Peyer's patch (tissue), 4 donors: ENCODE data around the gene NMS. TPM values are rescaled to one million over a fixed set of nuclear protein-coding genes. Genes with fewer than 3 reads are reported as not detected.

ENCODE experiments used
- DNase-seq, 3 donors: peaks; one replicate each; pipeline ENCODE4 v3.0.0-alpha.2; 2017 to 2019
- H3K27ac ChIP-seq, 4 donors: fragments of 200-600 bp; sonication (generic); one replicate each; pipeline ENCODE4 v1.5.1; 2016 to 2019
- H3K27me3 ChIP-seq, 2 donors: fragments of 200-600 bp; sonication (generic); one replicate each; pipeline ENCODE4 v1.5.1; 2019
- H3K36me3 ChIP-seq, 3 donors: fragments of 200-600 bp; sonication (generic); one replicate each; pipeline ENCODE4 v1.5.1; 2016 to 2019
- H3K4me1 ChIP-seq, 4 donors: fragments of 200-600 bp; sonication (generic); one replicate each; pipeline ENCODE4 v1.5.1; 2016 to 2019
- H3K4me3 ChIP-seq, 4 donors: fragments of 200-600 bp; sonication (generic); 1 replicate in 3 of 4; 2 replicates in 1 of 4; pipeline ENCODE4 v1.5.1; 2016 to 2019; ENCODE audit warnings: mild to moderate bottlenecking in 1 of 4
- H3K9me3 ChIP-seq, 4 donors: fragments of 200-600 bp; sonication (generic); one replicate each; pipeline ENCODE4 v1.5.1; 2016 to 2019; ENCODE audit warnings: mild to moderate bottlenecking in 1 of 4
- POLR2A ChIP-seq, 2 donors: fragments of 450-650 bp; IDR thresholded peaks; one replicate each; pipeline ENCODE4 v1.5.1; 2017; ENCODE audit warnings: antibody characterized with exemption in 2 of 2, mild to moderate bottlenecking in 2 of 2, moderate library complexity in 2 of 2
- total RNA-seq, 4 donors: library from RNA; depleted of rRNA; stranded (reverse); fragments of >200 nt; gene quantifications; one replicate each; pipeline ENCODE4 v1.1.0, GENCODE V29; 2016
- TF ChIP-seq, protein P1 (sequence below), 6 experiments: fragments of 450-650 bp in 4 of 6; fragments of 200-600 bp in 2 of 6; sonication (generic) in 1 of 6; IDR thresholded peaks; one replicate each; pipeline ENCODE4 v1.5.1; 2017 to 2019; ENCODE audit warnings: antibody characterized with exemption in 6 of 6, mild to moderate bottlenecking in 3 of 6, moderate library complexity in 1 of 6

The NMS gene
- total RNA-seq, 4 donors from 2014 or later = not detected

GRCh38 chr2:100484390-100484789 lies 14.1 kb downstream of the NMS start:
- DNase-seq = no peak
- Histone ChIP-seq H3K27ac (no peak overlapping the region), H3K36me3 (no peaks in the 10 kb centered on the region), H3K9me3 (no peaks in the 10 kb centered on the region), H3K4me1 (no peaks in the 10 kb centered on the region), H3K27me3 (no peaks in the 10 kb centered on the region), H3K4me3 (no peak overlapping the region)
- TF ChIP-seq, protein P1, sequence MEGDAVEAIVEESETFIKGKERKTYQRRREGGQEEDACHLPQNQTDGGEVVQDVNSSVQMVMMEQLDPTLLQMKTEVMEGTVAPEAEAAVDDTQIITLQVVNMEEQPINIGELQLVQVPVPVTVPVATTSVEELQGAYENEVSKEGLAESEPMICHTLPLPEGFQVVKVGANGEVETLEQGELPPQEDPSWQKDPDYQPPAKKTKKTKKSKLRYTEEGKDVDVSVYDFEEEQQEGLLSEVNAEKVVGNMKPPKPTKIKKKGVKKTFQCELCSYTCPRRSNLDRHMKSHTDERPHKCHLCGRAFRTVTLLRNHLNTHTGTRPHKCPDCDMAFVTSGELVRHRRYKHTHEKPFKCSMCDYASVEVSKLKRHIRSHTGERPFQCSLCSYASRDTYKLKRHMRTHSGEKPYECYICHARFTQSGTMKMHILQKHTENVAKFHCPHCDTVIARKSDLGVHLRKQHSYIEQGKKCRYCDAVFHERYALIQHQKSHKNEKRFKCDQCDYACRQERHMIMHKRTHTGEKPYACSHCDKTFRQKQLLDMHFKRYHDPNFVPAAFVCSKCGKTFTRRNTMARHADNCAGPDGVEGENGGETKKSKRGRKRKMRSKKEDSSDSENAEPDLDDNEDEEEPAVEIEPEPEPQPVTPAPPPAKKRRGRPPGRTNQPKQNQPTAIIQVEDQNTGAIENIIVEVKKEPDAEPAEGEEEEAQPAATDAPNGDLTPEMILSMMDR (IDR thresholded peaks at IDR 0.05) = no peak
- TF ChIP-seq POLR2A (IDR thresholded peaks at IDR 0.05) = no peak

DNA sequence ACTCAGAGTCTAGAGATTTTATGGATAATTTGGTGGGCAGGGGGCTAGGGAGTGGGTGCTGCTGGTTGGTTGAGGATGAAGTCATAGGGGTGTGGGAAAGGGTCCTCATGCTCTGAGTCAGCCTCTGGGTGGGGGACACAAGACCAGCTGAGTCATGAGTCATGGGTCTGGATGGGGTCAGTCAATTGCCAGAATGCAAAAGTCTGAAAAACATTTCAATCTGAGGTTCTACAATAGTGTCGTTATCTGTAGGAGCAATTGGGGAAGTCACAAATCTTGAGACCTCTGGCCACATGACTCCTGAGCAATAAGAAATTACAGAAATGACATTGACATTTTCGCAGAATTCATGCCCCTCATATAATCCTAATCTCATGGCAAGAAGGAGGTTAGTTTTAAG lies 15.1 kb downstream of the NMS start:
- Histone ChIP-seq H3K36me3 (no peaks in the 10 kb centered on the region), H3K4me1 (no peaks in the 10 kb centered on the region), H3K27ac (no peak overlapping the region), H3K4me3 (no peak overlapping the region), H3K9me3 (no peaks in the 10 kb centered on the region), H3K27me3 (no peaks in the 10 kb centered on the region)
- TF ChIP-seq, protein P1 (IDR thresholded peaks at IDR 0.05) = no peak
- no peak for TF ChIP-seq POLR2A (IDR thresholded peaks at IDR 0.05)
- no peak for DNase-seq

DNA sequence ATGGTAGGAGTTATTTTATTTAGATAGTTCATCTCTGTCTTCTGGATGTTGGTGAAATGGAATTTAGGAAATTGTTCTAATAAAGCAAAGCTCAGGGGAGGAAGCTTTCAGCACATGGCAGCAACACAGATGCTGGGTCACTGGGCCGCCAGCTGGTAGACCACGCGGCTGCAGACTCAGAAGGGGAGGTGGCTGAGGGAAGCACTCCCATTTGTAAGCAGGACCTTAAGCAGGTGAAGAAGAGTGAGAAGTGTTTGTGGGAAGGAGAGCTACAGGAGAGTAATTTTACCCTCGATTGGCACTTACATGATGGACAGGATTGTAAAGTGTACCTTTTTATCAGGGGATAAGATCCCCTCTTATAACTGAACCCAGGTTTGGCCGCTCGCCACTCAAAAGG lies 24.4 kb downstream of the NMS start:
- Histone ChIP-seq H3K27me3 (no peaks in the 10 kb centered on the region), H3K4me1 (no peaks in the 10 kb centered on the region), H3K9me3 (no peaks in the 10 kb centered on the region), H3K36me3 (no peaks in the 10 kb centered on the region), H3K27ac (no peak overlapping the region), H3K4me3 (no peak overlapping the region)
- no peak for TF ChIP-seq POLR2A (IDR thresholded peaks at IDR 0.05)
- TF ChIP-seq, protein P1 (IDR thresholded peaks at IDR 0.05) = no peak
- DNase-seq = no peak

DNA sequence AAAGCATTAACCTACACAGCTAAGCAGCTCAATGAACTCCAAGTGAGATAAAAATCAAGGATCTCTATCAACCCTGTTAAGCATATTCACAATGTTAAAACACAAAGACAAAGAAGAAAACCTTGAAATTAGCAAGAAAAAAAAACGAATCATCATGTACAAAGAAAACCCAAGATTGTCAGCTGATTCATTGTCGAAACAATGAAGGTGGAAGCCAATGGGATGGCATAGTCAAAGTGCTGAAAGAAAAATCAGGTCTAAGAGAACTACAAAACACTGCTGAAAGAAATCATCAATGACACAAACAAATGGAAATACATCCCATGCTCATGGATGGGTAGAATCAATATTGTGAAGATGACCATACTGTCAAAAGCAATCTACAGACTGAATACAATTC lies 32.5 kb downstream of the NMS start:
- Histone ChIP-seq H3K4me1 (no peaks in the 10 kb centered on the region), H3K27me3 (no peaks in the 10 kb centered on the region), H3K27ac (no peak overlapping the region), H3K9me3 (no peaks in the 10 kb centered on the region), H3K4me3 (no peak overlapping the region), H3K36me3 (no peaks in the 10 kb centered on the region)
- DNase-seq = no peak
- TF ChIP-seq, protein P1 (IDR thresholded peaks at IDR 0.05) = no peak
- TF ChIP-seq POLR2A (IDR thresholded peaks at IDR 0.05) = no peak

DNA sequence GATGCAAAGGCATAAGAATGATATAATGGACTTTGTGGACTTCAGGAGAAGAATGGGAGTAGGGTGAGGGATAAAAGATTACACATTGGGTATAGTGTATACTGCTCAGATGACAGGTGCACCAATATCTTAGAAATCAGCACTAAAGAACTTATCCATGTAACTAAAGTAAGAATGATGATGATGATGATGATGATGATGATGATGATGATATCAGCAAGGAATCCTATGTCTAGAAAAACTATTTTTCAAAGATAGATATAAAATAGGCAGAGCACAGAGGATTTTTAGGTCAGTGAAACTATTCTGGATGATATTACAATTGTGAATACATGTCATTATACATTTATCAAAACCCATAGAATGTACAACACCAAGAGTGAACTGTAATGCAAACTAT lies 34.3 kb downstream of the NMS start:
- DNase-seq = no peak
- no peaks in the 10 kb centered on the region for H3K27me3 ChIP-seq
- H3K9me3 ChIP-seq = peaks cover 0 to 3% (median 0%) of the 10 kb centered on the region in 4 donors
- no peaks in the 10 kb centered on the region for H3K4me1 ChIP-seq
- TF ChIP-seq, protein P1 (IDR thresholded peaks at IDR 0.05) = no peak
- no peak for TF ChIP-seq POLR2A (IDR thresholded peaks at IDR 0.05)
- no peak overlapping the region for H3K27ac ChIP-seq
- H3K36me3 ChIP-seq = no peaks in the 10 kb centered on the region
- H3K4me3 ChIP-seq = no peak overlapping the region

DNA sequence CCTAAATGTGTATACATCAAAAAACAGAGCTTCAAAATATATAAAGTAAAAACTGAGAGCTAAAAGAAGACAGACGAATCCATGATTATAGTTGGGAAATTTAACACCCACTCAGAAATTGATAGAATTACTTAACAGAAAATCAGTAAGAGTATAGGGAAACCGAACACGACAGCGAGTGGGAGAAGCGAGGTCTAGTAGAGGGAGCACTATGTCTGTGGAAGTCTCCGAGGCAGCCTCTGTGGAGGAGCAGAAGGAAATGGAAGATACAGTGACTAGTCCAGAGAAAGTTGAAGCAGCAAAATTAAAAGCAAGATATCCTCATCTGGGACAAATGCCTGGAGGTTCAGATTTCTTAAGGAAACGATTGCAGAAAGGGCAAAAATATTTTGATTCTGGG lies 38.8 kb downstream of the NMS start:
- no peak for DNase-seq
- H3K27me3 ChIP-seq = no peaks in the 10 kb centered on the region
- H3K4me3 ChIP-seq = no peak overlapping the region
- peaks cover 0 to 3% (median 0%) of the 10 kb centered on the region in 4 donors for H3K9me3 ChIP-seq
- no peaks in the 10 kb centered on the region for H3K4me1 ChIP-seq
- H3K36me3 ChIP-seq = no peaks in the 10 kb centered on the region
- TF ChIP-seq, protein P1 (IDR thresholded peaks at IDR 0.05) = no peak
- TF ChIP-seq POLR2A (IDR thresholded peaks at IDR 0.05) = no peak
- H3K27ac ChIP-seq = no peak overlapping the region
